Measurements from ENCODE around the gene SCUBE1.
"Not testable (repeated sequence)": the region's sequence is repeated elsewhere in the genome, so short reads cannot be mapped to it uniquely, and the experiment has no call there.

SCUBE1 gene

GRCh38 chr22:43355688-43356087 lies 12.5 kb upstream of the SCUBE1 start:
- not testable (repeated sequence) for DNase-seq

- no peak for DNase-seq
Observed at GRCh38 chr22:43351966-43352345, 8.8 kb upstream of the SCUBE1 start.

GRCh38 chr22:43349636-43350035 lies 6.5 kb upstream of the SCUBE1 start:
- DNase-seq, result no peak

GRCh38 chr22:43346521-43346929 lies 3.4 kb upstream of the SCUBE1 start:
- peak; percentile 16 for DNase-seq

GRCh38 chr22:43345761-43346301 lies 2.7 kb upstream of the SCUBE1 start:
- no peak for DNase-seq

GRCh38 chr22:43345356-43345755 lies 2.2 kb upstream of the SCUBE1 start:
- DNase-seq, result no peak

GRCh38 chr22:43344520-43344787 lies 1.3 kb upstream of the SCUBE1 start:
- no peak for DNase-seq

- DNase-seq, result no peak
Observed at GRCh38 chr22:43343670-43344519, 723 bp upstream of the SCUBE1 start.

- DNase-seq, result no peak
Observed at GRCh38 chr22:43342347-43343261, 568 bp downstream of the SCUBE1 start.

GRCh38 chr22:43341565-43341964 lies 1.6 kb downstream of the SCUBE1 start:
- no peak for DNase-seq

- DNase-seq, result no peak
Observed at GRCh38 chr22:43338766-43339345, 4.3 kb downstream of the SCUBE1 start.

GRCh38 chr22:43337946-43338345 lies 5.2 kb downstream of the SCUBE1 start:
- no peak for DNase-seq

- no peak for DNase-seq
Observed at GRCh38 chr22:43337385-43337784, 5.8 kb downstream of the SCUBE1 start.

- no peak for DNase-seq
Observed at GRCh38 chr22:43334378-43334777, 8.8 kb downstream of the SCUBE1 start.

GRCh38 chr22:43333978-43334377 lies 9.2 kb downstream of the SCUBE1 start:
- no peak for DNase-seq

GRCh38 chr22:43333156-43333555 lies 10.0 kb downstream of the SCUBE1 start:
- DNase-seq, result no peak

- no peak for DNase-seq
Observed at GRCh38 chr22:43331698-43332097, 11.5 kb downstream of the SCUBE1 start.

- no peak for DNase-seq
Observed at GRCh38 chr22:43331069-43331451, 12.1 kb downstream of the SCUBE1 start.

GRCh38 chr22:43330178-43331068 lies 12.7 kb downstream of the SCUBE1 start:
- DNase-seq, result no peak

- DNase-seq, result no peak
Observed at GRCh38 chr22:43329061-43329460, 14.1 kb downstream of the SCUBE1 start.

GRCh38 chr22:43327157-43327438 lies 16.1 kb downstream of the SCUBE1 start:
- DNase-seq, result no peak

GRCh38 chr22:43326331-43327156 lies 16.6 kb downstream of the SCUBE1 start:
- DNase-seq, result no peak
